Glomerular endothelial cell (primary cell): ENCODE results near the gene MAMSTR. TPM values are rescaled to one million over a fixed set of nuclear protein-coding genes. Genes with fewer than 3 reads are reported as not detected.

Source experiments
- DNase-seq: peaks from one replicate; pipeline ENCODE4 v3.0.0-alpha.2; 2011; ENCODE audit warnings: low read depth, low spot score; ENCODE audit errors: extremely low read depth
- total RNA-seq: library from RNA; depleted of rRNA; stranded (reverse); fragments of >200 nt; gene quantifications from 2 replicates; pipeline ENCODE4 v1.2.3, GENCODE V29; 2015

MAMSTR gene
- total RNA-seq, 1 donor from 2014 or later, result 1.6 TPM

DNA sequence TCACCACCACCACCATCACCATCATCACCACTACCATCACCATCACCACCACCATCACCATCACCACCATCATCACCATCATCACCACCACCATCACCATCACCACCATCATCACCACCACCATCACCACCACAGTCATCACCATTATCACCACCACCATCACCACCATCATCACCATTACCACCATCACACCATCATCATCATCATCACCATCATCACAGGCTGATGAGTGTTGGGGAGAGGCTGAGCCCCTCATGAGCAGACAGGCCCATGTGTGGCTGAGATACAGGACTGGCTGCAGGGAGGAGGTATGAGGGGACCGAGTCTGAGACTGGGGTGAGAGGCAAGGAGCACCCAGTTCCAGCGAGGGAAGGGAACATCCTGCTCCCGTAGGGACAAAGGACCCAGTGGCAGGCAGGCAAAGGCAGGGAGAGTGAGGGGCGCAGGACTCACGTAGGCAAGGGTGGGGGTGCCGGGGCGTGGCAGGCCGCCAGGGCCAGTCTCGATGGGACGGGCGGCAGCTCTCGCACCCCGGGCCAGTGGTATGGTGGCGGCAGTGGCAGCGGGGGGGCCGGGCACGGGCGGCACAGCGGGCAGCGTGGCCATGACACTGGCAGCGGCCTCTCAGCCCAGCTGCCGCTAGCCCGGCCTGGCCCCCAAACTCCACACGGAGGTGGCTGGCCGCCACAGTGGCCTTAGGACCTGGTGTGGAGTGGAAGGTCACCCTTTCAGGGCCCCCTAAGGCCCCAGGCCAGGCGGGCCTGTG, 49.4 kb downstream of the MAMSTR start:
- DNase-seq, result no peak

DNA sequence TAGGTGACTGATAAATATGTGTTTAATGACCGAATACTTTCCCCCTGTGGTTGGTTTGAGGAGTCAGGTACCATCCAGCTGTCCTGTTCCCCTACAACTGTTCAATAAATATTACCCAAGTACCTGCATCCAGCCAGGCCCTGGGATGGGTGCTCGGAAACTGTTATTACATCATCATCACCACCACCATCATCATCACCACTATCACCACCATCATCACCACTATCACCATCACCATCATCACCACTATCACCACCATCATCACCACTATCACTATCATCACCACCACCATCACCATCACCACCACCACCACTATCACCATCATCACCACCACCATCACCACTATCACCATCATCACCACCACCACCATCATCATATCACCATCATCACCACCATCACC, 50.8 kb downstream of the MAMSTR start:
- DNase-seq, result no peak

DNA sequence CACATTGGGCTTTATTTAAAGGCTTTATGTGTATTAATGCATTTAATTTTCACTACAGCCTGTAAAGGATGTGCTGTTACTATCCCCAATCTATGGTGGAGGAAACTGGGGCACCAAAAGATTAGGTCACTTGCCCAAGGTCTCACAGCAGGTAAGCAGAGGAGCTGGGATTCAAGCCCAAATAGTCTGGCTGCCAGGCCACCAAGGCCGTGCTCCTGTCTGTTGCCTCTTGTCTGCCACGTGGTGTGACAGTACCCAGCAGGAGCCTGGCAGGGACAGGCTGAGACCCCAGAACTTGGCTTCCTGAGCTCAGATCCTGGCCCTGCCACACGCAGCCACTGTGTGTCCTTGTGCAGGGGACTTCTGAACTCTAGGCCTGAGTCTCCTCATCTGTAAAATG, 51.2 kb downstream of the MAMSTR start:
- DNase-seq, result no peak

DNA sequence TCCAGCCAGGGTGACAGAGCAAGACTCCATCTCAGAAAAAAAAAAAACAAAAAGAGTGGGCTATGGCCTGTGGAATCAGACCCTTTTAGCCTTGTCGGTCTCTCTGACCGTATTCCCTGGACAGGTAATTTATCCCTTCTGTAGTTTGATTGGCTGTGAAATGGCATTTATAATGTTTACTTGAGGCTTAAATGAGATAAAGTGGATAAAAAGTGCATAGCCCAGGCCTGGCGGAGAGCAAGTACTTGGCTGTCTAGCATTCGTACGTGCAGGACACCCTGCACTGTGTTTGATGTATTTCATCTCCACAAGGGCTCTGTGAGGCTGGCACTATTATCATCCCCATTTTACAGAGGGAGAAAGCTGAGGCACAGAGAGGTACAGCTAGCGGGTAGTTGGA, 53.7 kb downstream of the MAMSTR start:
- DNase-seq, result no peak

DNA sequence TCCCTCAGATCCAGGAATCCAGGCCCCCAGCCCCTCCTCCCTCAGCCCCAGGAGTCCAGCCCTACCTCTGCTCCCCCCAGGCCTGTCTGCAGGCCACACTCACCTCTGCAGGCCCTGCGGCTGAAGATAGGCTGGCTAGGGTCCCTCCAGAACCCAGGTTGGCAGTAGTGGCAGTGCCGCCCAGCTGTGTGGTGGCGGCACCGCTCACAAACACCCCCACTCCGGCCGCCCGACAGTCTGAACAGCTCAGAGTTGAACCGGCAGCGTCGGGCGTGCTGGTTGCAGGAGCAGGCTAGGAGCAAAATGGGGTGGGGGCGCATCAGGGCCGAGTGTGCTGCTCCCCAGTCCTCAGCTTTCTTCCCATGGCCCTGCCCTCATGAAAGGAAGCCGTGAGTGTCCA, 55.0 kb downstream of the MAMSTR start:
- no peak for DNase-seq

DNA sequence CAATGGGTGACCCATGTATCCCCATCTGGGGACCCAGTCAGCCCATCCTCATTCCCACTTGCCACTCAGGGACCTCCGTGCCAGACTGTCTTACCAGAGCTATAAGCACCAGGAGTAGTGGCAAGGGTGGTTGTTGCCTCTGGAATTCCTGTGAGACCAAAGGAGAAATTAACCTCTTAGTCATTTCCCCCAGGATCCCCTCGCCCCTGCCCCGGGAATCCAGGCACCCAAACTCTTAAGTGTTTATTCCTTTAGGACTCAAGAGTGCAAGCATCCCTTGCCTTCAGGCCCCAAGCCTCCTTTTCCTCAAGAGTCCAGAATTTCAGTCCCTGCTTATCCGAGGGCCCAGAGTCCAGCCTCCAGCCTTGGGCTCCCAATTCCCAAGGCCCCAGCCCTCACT, 55.9 kb downstream of the MAMSTR start:
- DNase-seq, result no peak

Other genes with a start within 250 kb of the MAMSTR start
- not detected in 2 replicates for gene LMTK3, start 207.9 kb downstream of the MAMSTR start, total RNA-seq
- gene SULT2B1, start 167.6 kb downstream of the MAMSTR start, total RNA-seq, result 0.19 TPM in 1 of 2 replicates, not detected in the other
- gene SPACA4, start 113.0 kb downstream of the MAMSTR start, total RNA-seq, result not detected in 2 replicates
- gene FAM83E, start 104.6 kb downstream of the MAMSTR start, total RNA-seq, result not detected in 2 replicates
- 1,686 and 2,007 TPM in 2 replicates for gene RPL18, start 100.5 kb downstream of the MAMSTR start, total RNA-seq
- gene SPHK2, start 100.2 kb downstream of the MAMSTR start, total RNA-seq, result 8.9 and 21.2 TPM in 2 replicates
- 2.9 and 4.1 TPM in 2 replicates for gene DBP, start 82.3 kb downstream of the MAMSTR start, total RNA-seq
- gene CA11, start 73.5 kb downstream of the MAMSTR start, total RNA-seq, result 2.6 and 3.2 TPM in 2 replicates
- 1.4 and 1.8 TPM in 2 replicates for gene NTN5, start 46.7 kb downstream of the MAMSTR start, total RNA-seq
- gene FUT2, start 23.8 kb downstream of the MAMSTR start, total RNA-seq, result not detected in 2 replicates
- 153 and 158 TPM in 2 replicates for gene RASIP1, start 20.9 kb upstream of the MAMSTR start, total RNA-seq
- gene IZUMO1, start 27.2 kb upstream of the MAMSTR start, total RNA-seq, result not detected in 2 replicates
- gene FUT1, start 32.9 kb upstream of the MAMSTR start, total RNA-seq, result 6.1 and 6.4 TPM in 2 replicates
- not detected in 2 replicates for gene FGF21, start 35.8 kb upstream of the MAMSTR start, total RNA-seq
- 53.3 and 71.8 TPM in 2 replicates for gene BCAT2, start 91.3 kb upstream of the MAMSTR start, total RNA-seq
- gene HSD17B14, start 116.8 kb upstream of the MAMSTR start, total RNA-seq, result 38.8 and 39.6 TPM in 2 replicates
- 2.4 and 4.0 TPM in 2 replicates for gene PLEKHA4, start 148.9 kb upstream of the MAMSTR start, total RNA-seq
- gene PPP1R15A, start 152.7 kb upstream of the MAMSTR start, total RNA-seq, result 74.2 and 82.8 TPM in 2 replicates
- 0.19 TPM in 1 of 2 replicates, not detected in the other for gene TULP2, start 179.0 kb upstream of the MAMSTR start, total RNA-seq
- gene NUCB1, start 180.6 kb upstream of the MAMSTR start, total RNA-seq, result 446 and 494 TPM in 2 replicates
- gene DHDH, start 214.0 kb upstream of the MAMSTR start, total RNA-seq, result not detected in 2 replicates
- gene BAX, start 235.2 kb upstream of the MAMSTR start, total RNA-seq, result 208 and 237 TPM in 2 replicates
- 2,985 and 5,472 TPM in 2 replicates for gene FTL, start 245.6 kb upstream of the MAMSTR start, total RNA-seq